Measurements from ENCODE around the gene CTNND2.

GRCh38 chr5:11076945-11077613 is 827.2 kb downstream of the CTNND2 start:
- TF ChIP-seq EZH2 (IDR thresholded peaks at IDR 0.05; ENCODE audit: borderline replicate concordance, insufficient read depth, low read length, poor library complexity, severe bottlenecking): no peak
- no peak for TF ChIP-seq RAD21 (conservative IDR thresholded peaks at IDR 0.05)
- no peak for TF ChIP-seq CTCF (IDR thresholded peaks at IDR 0.05; ENCODE audit: poor library complexity, severe bottlenecking)
- no peak for TF ChIP-seq EP300 (conservative IDR thresholded peaks at IDR 0.05; ENCODE audit: poor library complexity, severe bottlenecking)
- TF ChIP-seq TAF1 (IDR thresholded peaks at IDR 0.05; ENCODE audit: low read depth): no peak
- no peak for TF ChIP-seq SMC3 (conservative IDR thresholded peaks at IDR 0.05; ENCODE audit: poor library complexity)
- no peak for TF ChIP-seq POLR2AphosphoS5 (IDR thresholded peaks at IDR 0.05)
- TF ChIP-seq REST (IDR thresholded peaks at IDR 0.05; ENCODE audit: borderline replicate concordance): no peak
